GM21576 (cell line): ENCODE results near the gene KMT2E.

Source experiments
- ATAC-seq: cut with Tn5 transposase; IDR thresholded peaks from one replicate; pipeline ENCODE4 v1.9.1; 2021; ENCODE audit warnings: mild to moderate bottlenecking, moderate library complexity; ENCODE audit not compliant: unreplicated experiment

The KMT2E gene

GRCh38 chr7:105068886-105069285, 54.9 kb downstream of the KMT2E start:
- ATAC-seq = no peak

GRCh38 chr7:105073143-105073542, 59.1 kb downstream of the KMT2E start:
- ATAC-seq = no peak

GRCh38 chr7:105079348-105079747, 65.3 kb downstream of the KMT2E start:
- no peak for ATAC-seq

DNA sequence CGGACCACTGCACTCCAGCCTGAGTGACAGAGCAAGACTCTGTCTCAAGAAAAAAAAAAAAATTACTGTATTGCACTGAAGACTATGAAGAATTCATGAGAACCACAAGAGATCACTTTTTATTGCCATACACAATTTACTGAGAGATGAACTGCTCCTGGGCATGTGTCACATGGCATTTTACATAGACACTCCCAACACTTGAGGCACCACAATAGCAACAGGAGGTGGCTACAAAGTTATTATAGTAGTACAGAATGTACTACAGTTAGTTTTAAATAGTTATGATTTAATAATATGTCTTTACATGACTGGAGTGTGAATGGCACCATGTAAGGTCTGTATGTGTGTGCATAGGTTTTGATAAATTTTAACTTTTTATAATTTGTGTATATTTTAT, 70.6 kb downstream of the KMT2E start:
- ATAC-seq = no peak

DNA sequence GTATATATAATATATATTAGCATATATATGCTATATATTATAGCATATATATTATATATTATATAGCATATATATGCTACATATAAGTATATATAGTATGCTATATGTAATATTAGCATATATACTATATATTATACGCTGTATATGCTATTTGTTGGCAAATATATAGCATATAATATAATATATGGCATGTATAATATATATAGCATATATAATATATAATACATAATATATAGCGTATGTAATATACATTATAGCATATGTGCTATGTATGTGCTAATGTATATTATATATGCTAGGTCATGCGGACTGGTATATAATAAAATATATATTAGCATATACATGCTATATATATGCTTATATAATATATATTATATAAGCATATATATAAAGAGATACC, 72.8 kb downstream of the KMT2E start:
- ATAC-seq = no peak

- no peak for ATAC-seq
Measured at GRCh38 chr7:105087981-105088380, 74.0 kb downstream of the KMT2E start.

DNA sequence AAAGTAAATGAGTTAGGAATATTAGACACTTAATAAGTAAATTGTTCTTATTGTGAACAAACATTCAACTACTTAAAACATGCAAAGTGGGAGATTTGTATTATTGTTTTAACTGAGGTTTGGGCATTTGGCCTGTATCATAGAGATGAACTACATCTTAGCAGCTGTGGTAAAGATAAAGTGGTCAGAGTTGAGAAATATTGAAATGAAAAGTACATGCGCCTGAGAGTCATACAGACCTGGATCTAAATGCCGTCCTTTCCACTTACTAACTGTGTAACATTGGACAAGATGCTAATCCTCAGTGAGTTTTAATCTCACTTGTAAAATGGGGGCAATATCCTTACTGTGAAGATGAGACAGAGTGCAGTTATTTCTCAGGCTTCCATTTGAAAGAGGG, 74.5 kb downstream of the KMT2E start:
- ATAC-seq = no peak

- ATAC-seq = no peak
Measured at GRCh38 chr7:105094966-105095365, 81.0 kb downstream of the KMT2E start.

DNA sequence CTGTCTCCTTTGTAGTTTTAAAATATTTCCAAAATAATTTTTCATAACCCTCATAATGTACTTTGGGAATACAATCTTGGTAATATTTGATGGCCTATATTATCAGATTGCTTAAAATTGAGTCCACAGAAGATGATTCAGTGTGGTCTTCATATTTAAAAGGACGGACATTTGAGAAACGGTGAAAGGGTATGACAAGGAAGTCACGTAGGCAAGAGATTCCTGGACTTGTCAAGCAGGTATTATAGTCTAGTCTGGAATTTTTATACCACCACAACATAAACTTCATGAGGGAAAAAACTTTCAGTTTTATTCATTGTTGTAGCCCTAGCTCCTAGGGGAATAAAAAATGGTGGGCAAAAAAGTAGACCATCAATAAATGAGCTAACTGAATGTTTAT, 82.3 kb downstream of the KMT2E start:
- no peak for ATAC-seq

DNA sequence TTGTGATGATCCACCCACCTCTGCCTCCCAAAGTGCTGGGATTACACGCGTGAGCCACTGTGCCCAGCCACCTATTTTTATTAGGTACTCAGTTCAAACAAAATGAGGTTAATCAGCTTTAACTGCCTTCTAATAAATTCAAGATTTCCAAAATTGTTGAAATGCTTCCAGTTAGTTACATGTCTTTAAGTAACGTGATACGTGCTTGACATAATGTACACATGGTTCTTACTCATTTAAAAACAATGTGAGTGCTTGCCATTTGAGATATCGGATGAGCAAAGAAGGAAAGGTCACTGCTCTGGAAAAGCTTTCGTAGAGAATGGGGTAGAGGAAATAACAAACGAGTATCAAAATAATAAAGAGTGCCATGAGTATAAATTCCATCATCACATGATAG, 83.6 kb downstream of the KMT2E start:
- no peak for ATAC-seq

- ATAC-seq = peak; percentile 58
Measured at GRCh38 chr7:105098863-105099515, 85.0 kb downstream of the KMT2E start.

DNA sequence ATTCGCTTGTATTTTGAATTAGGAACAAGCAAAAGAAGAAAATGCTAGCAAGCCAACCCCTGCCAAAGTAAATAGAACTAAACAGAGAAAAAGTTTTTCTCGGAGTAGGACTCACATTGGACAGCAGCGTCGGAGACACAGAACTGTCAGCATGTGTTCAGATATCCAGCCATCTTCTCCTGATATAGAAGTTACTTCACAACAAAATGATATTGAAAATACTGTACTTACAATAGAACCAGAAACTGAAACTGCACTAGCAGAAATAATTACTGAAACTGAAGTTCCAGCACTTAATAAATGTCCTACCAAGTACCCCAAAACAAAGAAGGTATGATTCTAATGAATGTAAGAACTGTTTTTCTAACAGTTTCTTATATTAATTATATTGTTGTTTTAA, 87.9 kb downstream of the KMT2E start:
- ATAC-seq = peak; percentile 61

DNA sequence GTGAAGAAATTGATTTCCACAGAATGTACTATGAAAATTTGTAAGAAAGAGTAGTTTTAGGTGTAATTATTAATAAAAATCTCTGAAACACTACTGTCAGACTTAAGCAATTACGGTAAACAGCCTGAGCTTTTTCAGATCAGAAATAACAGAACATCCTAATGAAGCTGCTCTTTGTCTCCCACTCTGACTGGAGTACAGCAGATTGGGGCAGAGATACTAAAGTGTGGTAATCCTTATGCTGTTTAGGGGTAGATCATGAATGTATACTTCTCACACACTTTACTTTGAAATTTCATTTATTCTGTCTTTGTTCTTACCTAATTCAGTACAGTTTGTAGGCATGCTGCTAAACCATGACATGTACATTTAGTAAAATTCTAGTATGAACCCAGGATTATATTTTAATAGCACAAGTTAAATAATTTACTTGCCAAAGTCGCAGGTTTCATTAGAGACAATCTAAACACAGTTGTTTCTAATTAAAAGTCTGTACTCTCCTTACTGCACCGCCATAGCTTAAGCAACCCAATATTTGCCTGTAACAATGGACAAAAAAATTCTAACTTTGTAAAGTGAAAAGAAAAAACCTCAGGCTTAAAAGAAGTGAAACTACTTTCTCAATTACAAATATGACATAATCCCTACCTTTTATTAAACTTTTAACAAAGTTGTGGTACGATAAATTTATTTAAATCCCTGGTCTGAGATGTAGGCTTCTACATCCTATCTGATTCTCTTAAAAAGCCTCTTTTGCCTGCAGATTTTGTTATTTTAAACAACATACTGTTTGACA, 88.8 kb downstream of the KMT2E start:
- ATAC-seq = no peak

DNA sequence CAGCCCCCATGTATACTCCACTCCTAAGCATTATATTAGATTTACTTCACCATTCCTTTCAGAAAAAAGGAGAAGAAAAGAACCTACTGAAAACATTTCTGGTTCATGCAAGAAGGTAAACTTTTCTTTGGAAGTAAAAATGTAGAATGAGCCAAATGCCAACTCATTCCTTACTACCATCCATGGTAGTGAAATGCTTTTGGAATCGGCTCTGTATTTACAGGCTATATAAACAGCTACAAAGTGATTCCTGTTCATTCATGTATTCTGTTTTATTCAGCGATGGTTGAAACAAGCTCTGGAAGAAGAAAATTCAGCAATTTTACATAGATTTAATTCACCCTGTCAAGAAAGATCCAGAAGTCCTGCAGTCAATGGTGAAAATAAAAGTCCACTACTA, 91.6 kb downstream of the KMT2E start:
- ATAC-seq = no peak

DNA sequence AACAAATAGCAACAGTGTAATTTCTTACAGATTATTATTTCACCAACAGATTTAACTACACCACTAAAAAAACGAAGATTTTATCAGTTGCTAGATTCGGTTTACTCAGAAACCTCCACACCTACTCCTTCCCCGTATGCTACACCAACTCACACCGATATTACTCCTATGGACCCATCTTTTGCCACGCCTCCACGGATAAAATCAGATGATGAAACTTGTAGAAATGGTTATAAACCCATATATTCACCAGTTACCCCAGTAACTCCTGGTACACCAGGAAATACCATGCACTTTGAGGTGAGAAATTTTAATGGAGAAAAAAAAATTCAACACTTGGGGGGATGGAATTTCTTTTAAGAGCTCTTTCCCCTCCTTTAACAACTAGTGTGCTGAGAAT, 92.5 kb downstream of the KMT2E start:
- no peak for ATAC-seq

GRCh38 chr7:105107458-105107857, 93.5 kb downstream of the KMT2E start:
- no peak for ATAC-seq

DNA sequence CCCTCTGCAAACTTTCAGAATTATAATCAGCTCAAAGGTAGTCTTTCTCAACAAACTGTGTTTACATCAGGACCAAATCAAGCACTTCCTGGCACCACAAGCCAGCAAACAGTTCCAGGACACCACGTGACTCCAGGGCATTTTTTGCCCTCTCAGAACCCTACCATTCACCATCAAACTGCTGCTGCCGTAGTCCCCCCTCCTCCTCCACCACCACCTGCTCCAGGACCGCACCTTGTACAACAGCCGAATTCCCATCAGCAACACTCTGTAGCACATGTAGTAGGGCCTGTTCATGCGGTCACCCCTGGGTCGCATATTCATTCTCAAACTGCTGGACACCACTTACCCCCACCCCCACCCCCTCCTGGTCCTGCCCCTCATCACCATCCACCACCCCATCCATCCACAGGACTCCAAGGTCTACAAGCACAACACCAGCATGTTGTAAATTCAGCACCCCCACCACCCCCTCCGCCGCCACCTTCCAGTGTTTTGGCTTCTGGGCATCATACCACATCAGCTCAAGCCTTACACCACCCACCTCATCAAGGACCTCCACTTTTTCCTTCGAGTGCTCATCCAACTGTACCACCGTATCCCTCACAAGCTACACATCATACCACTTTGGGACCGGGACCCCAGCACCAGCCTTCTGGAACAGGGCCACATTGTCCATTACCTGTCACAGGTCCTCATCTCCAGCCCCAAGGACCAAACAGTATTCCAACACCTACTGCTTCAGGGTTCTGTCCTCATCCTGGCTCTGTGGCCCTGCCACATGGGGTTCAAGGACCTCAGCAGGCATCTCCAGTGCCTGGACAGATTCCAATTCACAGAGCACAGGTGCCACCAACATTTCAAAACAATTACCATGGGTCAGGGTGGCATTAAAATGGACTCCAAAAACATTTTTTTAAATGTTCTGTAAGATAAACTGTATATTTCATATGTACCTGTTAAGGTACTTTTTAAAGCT, 98.7 kb downstream of the KMT2E start:
- no peak for ATAC-seq

DNA sequence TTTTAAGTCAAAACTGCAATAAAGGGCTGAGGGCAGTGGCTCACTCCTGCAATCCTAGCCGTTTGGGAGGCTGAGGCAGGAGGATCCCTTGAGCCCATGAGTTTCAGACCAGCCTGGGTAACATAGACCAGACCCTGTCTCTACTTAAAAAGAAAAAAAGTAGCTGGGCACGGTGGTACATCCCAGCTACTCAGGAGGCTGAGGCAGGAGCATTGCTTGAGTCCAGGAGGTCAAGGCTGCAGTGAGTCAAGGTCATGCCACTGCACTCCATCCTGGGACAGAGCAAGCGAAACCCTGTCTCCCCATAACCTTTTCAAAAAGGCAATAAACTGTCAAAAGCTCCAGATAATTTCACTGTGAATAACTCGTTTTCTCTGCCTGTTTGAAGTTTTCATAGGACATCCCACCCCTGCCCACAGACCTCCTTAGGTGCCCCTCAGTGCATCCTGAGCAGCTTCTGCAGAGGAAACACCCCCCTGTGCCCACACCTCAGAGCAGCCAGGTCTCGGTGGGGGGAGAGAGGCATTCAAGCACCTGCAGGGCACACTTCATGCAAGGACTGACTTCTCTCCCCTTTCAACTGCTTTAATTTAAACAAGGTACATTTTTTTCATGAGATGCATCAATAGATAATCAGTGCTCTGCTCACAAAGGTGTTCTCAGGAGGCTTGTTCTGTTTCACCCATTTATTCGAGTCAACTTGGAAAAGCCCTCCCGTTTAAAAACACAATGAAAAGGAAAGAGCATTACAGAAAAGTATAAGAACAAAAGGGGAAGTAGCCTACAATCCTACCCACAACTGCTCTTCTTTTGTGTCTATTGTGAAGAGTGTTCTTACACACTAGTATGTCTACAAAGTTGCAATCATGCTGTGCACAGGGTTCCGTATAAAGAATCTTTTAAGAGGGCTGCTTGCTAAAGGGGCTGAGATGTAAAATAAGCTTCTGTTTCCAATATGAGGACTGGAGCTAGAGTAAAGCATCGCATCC, 104.9 kb downstream of the KMT2E start:
- ATAC-seq = no peak

DNA sequence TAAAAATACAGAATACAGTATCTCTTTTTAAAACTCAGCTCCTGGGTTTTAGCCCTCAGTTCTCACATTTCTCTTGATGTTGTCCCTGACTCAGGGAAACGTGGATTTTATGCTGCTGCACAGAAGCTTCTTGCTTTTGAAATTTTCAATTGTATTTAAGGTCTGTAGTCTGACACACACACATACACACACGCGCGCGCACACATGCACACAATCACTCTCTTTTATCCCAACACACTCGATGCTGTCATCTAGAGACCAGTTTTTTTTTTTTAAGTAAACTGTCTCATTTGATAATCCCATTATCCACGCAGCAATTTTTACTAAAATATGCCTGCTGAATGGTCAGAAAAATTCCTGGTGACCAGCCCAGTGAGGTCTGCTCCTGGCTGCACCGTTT, 108.6 kb downstream of the KMT2E start:
- no peak for ATAC-seq

- no peak for ATAC-seq
Measured at GRCh38 chr7:105125745-105126144, 111.7 kb downstream of the KMT2E start.
